Mucosa of stomach (tissue), 1 donor: Measurements from ENCODE around the gene DDX27.
A peak's percentile ranks its signal among the peaks of the same experiment; 100 is the strongest.
"Not testable (repeated sequence)": the region's sequence is repeated elsewhere in the genome, so short reads cannot be mapped to it uniquely, and the experiment has no call there.

Experiments
- H3K27me3 ChIP-seq: one replicate; pipeline ENCODE4 v1.7.0; 2013; ENCODE audit warnings: mild to moderate bottlenecking, low read length; ENCODE audit not compliant: control insufficient read depth, insufficient read depth
- H3K36me3 ChIP-seq: one replicate; pipeline ENCODE4 v1.7.0; 2013; ENCODE audit warnings: low read length; ENCODE audit not compliant: control insufficient read depth, insufficient read depth
- H3K4me1 ChIP-seq: one replicate; pipeline ENCODE4 v1.7.0; 2013; ENCODE audit warnings: mild to moderate bottlenecking, low read length; ENCODE audit not compliant: control insufficient read depth, insufficient read depth
- H3K4me3 ChIP-seq: one replicate; pipeline ENCODE4 v1.7.0; 2013; ENCODE audit warnings: low read length
- H3K9ac ChIP-seq: one replicate; pipeline ENCODE4 v1.7.0; 2013; ENCODE audit warnings: mild to moderate bottlenecking, low read length, moderate library complexity
- H3K9me3 ChIP-seq: one replicate; pipeline ENCODE4 v1.7.0; 2013; ENCODE audit warnings: mild to moderate bottlenecking, low read length, moderate library complexity; ENCODE audit not compliant: control insufficient read depth
- donor health status: Pancreatic carcinoma.

Gene DDX27

GRCh38 chr20:49214571-49214970 is 4.6 kb upstream of the DDX27 start:
- Histone ChIP-seq H3K4me3 (no peak overlapping the region), H3K9ac (no peak overlapping the region), H3K4me1 (no peaks in the 10 kb centered on the region), H3K36me3 (no peaks in the 10 kb centered on the region), H3K27me3 (no peaks in the 10 kb centered on the region), H3K9me3 (no peaks in the 10 kb centered on the region)

- H3K4me3 ChIP-seq = no peak overlapping the region
- H3K27me3 ChIP-seq = no peaks in the 10 kb centered on the region
- no peak overlapping the region for H3K9ac ChIP-seq
- H3K4me1 ChIP-seq = peaks cover 2% of the 10 kb centered on the region
- H3K36me3 ChIP-seq = no peaks in the 10 kb centered on the region
- H3K9me3 ChIP-seq = no peaks in the 10 kb centered on the region
Observed at GRCh38 chr20:49215232-49215631, 4.0 kb upstream of the DDX27 start.

GRCh38 chr20:49216991-49217578 is 2.1 kb upstream of the DDX27 start:
- no peaks in the 10 kb centered on the region for H3K9me3 ChIP-seq
- no peaks in the 10 kb centered on the region for H3K27me3 ChIP-seq
- no peak overlapping the region for H3K9ac ChIP-seq
- H3K4me3 ChIP-seq = no peak overlapping the region
- H3K36me3 ChIP-seq = no peaks in the 10 kb centered on the region
- peaks cover 5% of the 10 kb centered on the region for H3K4me1 ChIP-seq

GRCh38 chr20:49218739-49219090 is 501 bp upstream of the DDX27 start:
- H3K4me1 ChIP-seq, H3K9ac ChIP-seq, H3K9me3 ChIP-seq, H3K27me3 ChIP-seq, H3K4me3 ChIP-seq, H3K36me3 ChIP-seq: not testable (repeated sequence)

GRCh38 chr20:49219924-49220831 is 962 bp downstream of the DDX27 start:
- H3K9ac ChIP-seq = peak overlapping the region; percentile 71
- no peaks in the 10 kb centered on the region for H3K36me3 ChIP-seq
- peak overlapping the region; percentile 56 for H3K4me3 ChIP-seq
- H3K4me1 ChIP-seq = peaks cover 5% of the 10 kb centered on the region
- no peaks in the 10 kb centered on the region for H3K27me3 ChIP-seq
- no peaks in the 10 kb centered on the region for H3K9me3 ChIP-seq

GRCh38 chr20:49225896-49226295 is 6.7 kb downstream of the DDX27 start:
- Histone ChIP-seq H3K4me1 (no peaks in the 10 kb centered on the region), H3K9me3 (no peaks in the 10 kb centered on the region), H3K4me3 (no peak overlapping the region), H3K36me3 (peaks cover 7% of the 10 kb centered on the region), H3K27me3 (no peaks in the 10 kb centered on the region), H3K9ac (no peak overlapping the region)

- Histone ChIP-seq H3K9ac (no peak overlapping the region), H3K4me3 (no peak overlapping the region), H3K4me1 (no peaks in the 10 kb centered on the region), H3K27me3 (no peaks in the 10 kb centered on the region), H3K9me3 (no peaks in the 10 kb centered on the region), H3K36me3 (peaks cover 13% of the 10 kb centered on the region)
Observed at GRCh38 chr20:49228676-49229075, 9.5 kb downstream of the DDX27 start.

- Histone ChIP-seq H3K4me1 (no peaks in the 10 kb centered on the region), H3K36me3 (peaks cover 13% of the 10 kb centered on the region), H3K9me3 (no peaks in the 10 kb centered on the region), H3K9ac (no peak overlapping the region), H3K27me3 (no peaks in the 10 kb centered on the region), H3K4me3 (no peak overlapping the region)
Observed at GRCh38 chr20:49229381-49229780, 10.2 kb downstream of the DDX27 start.

GRCh38 chr20:49230021-49230420 is 10.8 kb downstream of the DDX27 start:
- no peak overlapping the region for H3K9ac ChIP-seq
- no peaks in the 10 kb centered on the region for H3K27me3 ChIP-seq
- H3K4me1 ChIP-seq = no peaks in the 10 kb centered on the region
- H3K9me3 ChIP-seq = no peaks in the 10 kb centered on the region
- peaks cover 18% of the 10 kb centered on the region for H3K36me3 ChIP-seq
- no peak overlapping the region for H3K4me3 ChIP-seq

GRCh38 chr20:49230561-49231133 is 11.4 kb downstream of the DDX27 start:
- no peaks in the 10 kb centered on the region for H3K9me3 ChIP-seq
- H3K9ac ChIP-seq = no peak overlapping the region
- H3K4me3 ChIP-seq = no peak overlapping the region
- H3K36me3 ChIP-seq = peaks cover 18% of the 10 kb centered on the region
- no peaks in the 10 kb centered on the region for H3K27me3 ChIP-seq
- no peaks in the 10 kb centered on the region for H3K4me1 ChIP-seq

- no peaks in the 10 kb centered on the region for H3K9me3 ChIP-seq
- peaks cover 20% of the 10 kb centered on the region for H3K36me3 ChIP-seq
- H3K27me3 ChIP-seq = no peaks in the 10 kb centered on the region
- H3K9ac ChIP-seq = no peak overlapping the region
- H3K4me1 ChIP-seq = no peaks in the 10 kb centered on the region
- H3K4me3 ChIP-seq = no peak overlapping the region
Observed at GRCh38 chr20:49231471-49231870, 12.3 kb downstream of the DDX27 start.

GRCh38 chr20:49233226-49233625 is 14.0 kb downstream of the DDX27 start:
- no peaks in the 10 kb centered on the region for H3K27me3 ChIP-seq
- no peaks in the 10 kb centered on the region for H3K9me3 ChIP-seq
- H3K4me3 ChIP-seq = no peak overlapping the region
- no peak overlapping the region for H3K9ac ChIP-seq
- peaks cover 22% of the 10 kb centered on the region for H3K36me3 ChIP-seq
- H3K4me1 ChIP-seq = no peaks in the 10 kb centered on the region
